Measurements from ENCODE around the gene PTGES3. TPM values are rescaled to one million over a fixed set of nuclear protein-coding genes. Genes with fewer than 3 reads are reported as not detected.
A peak's percentile ranks its signal among the peaks of the same experiment; 100 is the strongest.

Gene PTGES3
- total RNA-seq, 1 donor from 2014 or later = 298 TPM

- TF ChIP-seq EZH2 (IDR thresholded peaks at IDR 0.05) (no peak), CTCF (IDR thresholded peaks at IDR 0.05) (no peak), EZH2phosphoT487 (IDR thresholded peaks at IDR 0.05) (no peak)
- Mint-ChIP-seq H3K27ac (peak overlapping the region; percentile 97), H3K9me3 (no peaks in the 10 kb centered on the region), H3K4me1 (peaks cover 36% of the 10 kb centered on the region), H3K27me3 (ENCODE audit: insufficient read depth, low read depth) (peaks cover 13% of the 10 kb centered on the region), H3K36me3 (peaks cover 29% of the 10 kb centered on the region), H3K4me3 (peak overlapping the region; percentile 96)
- Histone ChIP-seq H3K36me3 (peaks cover 5% of the 10 kb centered on the region), H3F3A (ENCODE audit: low read depth) (peaks cover 52% of the 10 kb centered on the region), H2AFZ (replicated peaks) (peak overlapping the region; percentile 95), H3K27me3 (no peaks in the 10 kb centered on the region), H3K9me3 (ENCODE audit: low read depth) (no peaks in the 10 kb centered on the region), H3K9ac (no peak overlapping the region), H3K4me3 (peak overlapping the region; percentile 91), H3K4me2 (peak overlapping the region; percentile 91), H3K79me2 (ENCODE audit: low read depth) (peaks cover 45% of the 10 kb centered on the region), H3K4me1 (peaks cover 31% of the 10 kb centered on the region), H4K20me1 (ENCODE audit: low read depth) (peaks cover 40% of the 10 kb centered on the region), H3K27ac (peak overlapping the region; percentile 97)
- peak; percentile 15 for DNase-seq (ENCODE audit: low spot score)
Observed at GRCh38 chr12:56725723-56726102, 37.6 kb upstream of the PTGES3 start.

- peaks cover 34% of the 10 kb centered on the region for H3K4me1 ChIP-seq
- H3F3A ChIP-seq (ENCODE audit: low read depth) = peaks cover 52% of the 10 kb centered on the region
- no peaks in the 10 kb centered on the region for H3K27me3 ChIP-seq
- peaks cover 5% of the 10 kb centered on the region for H3K36me3 ChIP-seq
- peak within 1 kb of the TSS; percentile 91 for H3K4me3 ChIP-seq
- peak within 1 kb of the TSS; percentile 96 for H3K4me3 Mint-ChIP-seq
- no peaks in the 10 kb centered on the region for H3K9me3 ChIP-seq (ENCODE audit: low read depth)
- peaks cover 51% of the 10 kb centered on the region for H3K79me2 ChIP-seq (ENCODE audit: low read depth)
- DNase-seq (ENCODE audit: low spot score) = peak; percentile 96
- H3K4me1 Mint-ChIP-seq = peaks cover 37% of the 10 kb centered on the region
- TF ChIP-seq EZH2phosphoT487 (IDR thresholded peaks at IDR 0.05) (no peak), CTCF (IDR thresholded peaks at IDR 0.05) (no peak)
- H2AFZ ChIP-seq (replicated peaks) = peak within 1 kb of the TSS; percentile 95
- H3K27ac Mint-ChIP-seq = peak within 1 kb of the TSS; percentile 97
- peaks cover 45% of the 10 kb centered on the region for H4K20me1 ChIP-seq (ENCODE audit: low read depth)
- peak within 1 kb of the TSS; percentile 91 for H3K4me2 ChIP-seq
- H3K27me3 Mint-ChIP-seq (ENCODE audit: insufficient read depth, low read depth) = peaks cover 13% of the 10 kb centered on the region
- peaks cover 35% of the 10 kb centered on the region for H3K36me3 Mint-ChIP-seq
- H3K27ac ChIP-seq = peak within 1 kb of the TSS; percentile 97
- peak within 1 kb of the TSS; percentile 98 for H3K9ac ChIP-seq
- H3K9me3 Mint-ChIP-seq = no peaks in the 10 kb centered on the region
Observed at GRCh38 chr12:56724972-56725722, 37.1 kb upstream of the PTGES3 start, which contains the start of gene NACA. TSS of gene NACA (minus strand) at chr12:56725299. CDS start at chr12:56724521, 778 bp downstream.

GRCh38 chr12:56724701-56724971 lies 36.6 kb upstream of the PTGES3 start:
- H3K4me1 ChIP-seq = peaks cover 39% of the 10 kb centered on the region
- Mint-ChIP-seq H3K9me3 (no peaks in the 10 kb centered on the region), H3K36me3 (peaks cover 36% of the 10 kb centered on the region)

More at GRCh38 chr12:56724701-56724971, 36.6 kb upstream of the PTGES3 start:
- Histone ChIP-seq H3F3A (ENCODE audit: low read depth) (peaks cover 57% of the 10 kb centered on the region), H3K27me3 (no peaks in the 10 kb centered on the region), H3K4me3 (peak overlapping the region; percentile 91), H3K27ac (peak overlapping the region; percentile 97), H3K9ac (peak overlapping the region; percentile 98), H3K79me2 (ENCODE audit: low read depth) (peaks cover 56% of the 10 kb centered on the region), H4K20me1 (ENCODE audit: low read depth) (peaks cover 51% of the 10 kb centered on the region), H3K36me3 (no peaks in the 10 kb centered on the region), H3K9me3 (ENCODE audit: low read depth) (no peaks in the 10 kb centered on the region), H3K4me2 (peak overlapping the region; percentile 91), H2AFZ (replicated peaks) (peak overlapping the region; percentile 95)
- Mint-ChIP-seq H3K4me1 (peaks cover 41% of the 10 kb centered on the region), H3K4me3 (peak overlapping the region; percentile 96), H3K27ac (peak overlapping the region; percentile 97), H3K27me3 (ENCODE audit: insufficient read depth, low read depth) (peaks cover 13% of the 10 kb centered on the region)
- TF ChIP-seq CTCF (IDR thresholded peaks at IDR 0.05) (no peak), EZH2phosphoT487 (IDR thresholded peaks at IDR 0.05) (no peak), EZH2 (IDR thresholded peaks at IDR 0.05) (no peak)
- DNase-seq (ENCODE audit: low spot score) = peak; percentile 33
